Chondrocyte (in vitro differentiated cells): ENCODE results near the gene DECR2. TPM values are rescaled to one million over a fixed set of nuclear protein-coding genes. Genes with fewer than 3 reads are reported as not detected.
"Not testable (repeated sequence)": the region's sequence is repeated elsewhere in the genome, so short reads cannot be mapped to it uniquely, and the experiment has no call there.

Source experiments
- DNase-seq: peaks from one replicate; pipeline ENCODE4 v3.0.0; 2021; ENCODE audit warnings: mixed read lengths, low spot score
- H3K27ac Mint-ChIP-seq: one replicate; pipeline ENCODE4 v1.8.0; 2021; ENCODE audit warnings: mild to moderate bottlenecking, moderate library complexity, mixed read lengths; ENCODE audit not compliant: unreplicated experiment
- H3K27me3 Mint-ChIP-seq: 2 replicates; pipeline ENCODE4 v1.8.0; 2021; ENCODE audit warnings: low read depth, mixed read lengths
- H3K36me3 Mint-ChIP-seq: 2 replicates; pipeline ENCODE4 v1.8.0; 2021; ENCODE audit warnings: low read depth, mixed read lengths
- H3K4me1 Mint-ChIP-seq: 2 replicates; pipeline ENCODE4 v1.8.0; 2021; ENCODE audit warnings: low read depth, mild to moderate bottlenecking, mixed read lengths
- H3K4me3 Mint-ChIP-seq: one replicate; pipeline ENCODE4 v1.8.0; 2021; ENCODE audit warnings: mild to moderate bottlenecking, moderate library complexity, mixed read lengths; ENCODE audit not compliant: unreplicated experiment
- H3K9me3 Mint-ChIP-seq: 2 replicates; pipeline ENCODE4 v1.8.0; 2021; ENCODE audit warnings: low read depth, mixed read lengths
- total RNA-seq: library from RNA; stranded (reverse); gene quantifications from 3 replicates; pipeline ENCODE4 v1.2.1, GENCODE V29; 2021
- TF ChIP-seq, protein P1 (sequence below): fragments of 200-600 bp; sonication (generic); IDR thresholded peaks from 2 replicates; pipeline ENCODE4 v1.5.0; 2021; ENCODE audit warnings: antibody characterized with exemption, mild to moderate bottlenecking, moderate library complexity

DECR2 gene
- total RNA-seq, 1 donor from 2014 or later = 25.1 TPM

- Mint-ChIP-seq H3K4me3 (peak overlapping the region; percentile 77), H3K36me3 (no peaks in the 10 kb centered on the region), H3K9me3 (no peaks in the 10 kb centered on the region), H3K4me1 (peaks cover 36% of the 10 kb centered on the region), H3K27ac (no peak overlapping the region), H3K27me3 (no peaks in the 10 kb centered on the region)
- DNase-seq = no peak
- TF ChIP-seq, protein P1, sequence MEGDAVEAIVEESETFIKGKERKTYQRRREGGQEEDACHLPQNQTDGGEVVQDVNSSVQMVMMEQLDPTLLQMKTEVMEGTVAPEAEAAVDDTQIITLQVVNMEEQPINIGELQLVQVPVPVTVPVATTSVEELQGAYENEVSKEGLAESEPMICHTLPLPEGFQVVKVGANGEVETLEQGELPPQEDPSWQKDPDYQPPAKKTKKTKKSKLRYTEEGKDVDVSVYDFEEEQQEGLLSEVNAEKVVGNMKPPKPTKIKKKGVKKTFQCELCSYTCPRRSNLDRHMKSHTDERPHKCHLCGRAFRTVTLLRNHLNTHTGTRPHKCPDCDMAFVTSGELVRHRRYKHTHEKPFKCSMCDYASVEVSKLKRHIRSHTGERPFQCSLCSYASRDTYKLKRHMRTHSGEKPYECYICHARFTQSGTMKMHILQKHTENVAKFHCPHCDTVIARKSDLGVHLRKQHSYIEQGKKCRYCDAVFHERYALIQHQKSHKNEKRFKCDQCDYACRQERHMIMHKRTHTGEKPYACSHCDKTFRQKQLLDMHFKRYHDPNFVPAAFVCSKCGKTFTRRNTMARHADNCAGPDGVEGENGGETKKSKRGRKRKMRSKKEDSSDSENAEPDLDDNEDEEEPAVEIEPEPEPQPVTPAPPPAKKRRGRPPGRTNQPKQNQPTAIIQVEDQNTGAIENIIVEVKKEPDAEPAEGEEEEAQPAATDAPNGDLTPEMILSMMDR = no peak
Measured at GRCh38 chr16:383326-384051, 18.2 kb upstream of the DECR2 start.

- Mint-ChIP-seq H3K4me3 (peak overlapping the region; percentile 35), H3K36me3 (no peaks in the 10 kb centered on the region), H3K27me3 (no peaks in the 10 kb centered on the region), H3K27ac (peak overlapping the region; percentile 65), H3K4me1 (peaks cover 30% of the 10 kb centered on the region), H3K9me3 (no peaks in the 10 kb centered on the region)
- DNase-seq = no peak
- TF ChIP-seq, protein P1 = peak; percentile 60
Measured at GRCh38 chr16:386641-387156, 15.0 kb upstream of the DECR2 start.

DNA sequence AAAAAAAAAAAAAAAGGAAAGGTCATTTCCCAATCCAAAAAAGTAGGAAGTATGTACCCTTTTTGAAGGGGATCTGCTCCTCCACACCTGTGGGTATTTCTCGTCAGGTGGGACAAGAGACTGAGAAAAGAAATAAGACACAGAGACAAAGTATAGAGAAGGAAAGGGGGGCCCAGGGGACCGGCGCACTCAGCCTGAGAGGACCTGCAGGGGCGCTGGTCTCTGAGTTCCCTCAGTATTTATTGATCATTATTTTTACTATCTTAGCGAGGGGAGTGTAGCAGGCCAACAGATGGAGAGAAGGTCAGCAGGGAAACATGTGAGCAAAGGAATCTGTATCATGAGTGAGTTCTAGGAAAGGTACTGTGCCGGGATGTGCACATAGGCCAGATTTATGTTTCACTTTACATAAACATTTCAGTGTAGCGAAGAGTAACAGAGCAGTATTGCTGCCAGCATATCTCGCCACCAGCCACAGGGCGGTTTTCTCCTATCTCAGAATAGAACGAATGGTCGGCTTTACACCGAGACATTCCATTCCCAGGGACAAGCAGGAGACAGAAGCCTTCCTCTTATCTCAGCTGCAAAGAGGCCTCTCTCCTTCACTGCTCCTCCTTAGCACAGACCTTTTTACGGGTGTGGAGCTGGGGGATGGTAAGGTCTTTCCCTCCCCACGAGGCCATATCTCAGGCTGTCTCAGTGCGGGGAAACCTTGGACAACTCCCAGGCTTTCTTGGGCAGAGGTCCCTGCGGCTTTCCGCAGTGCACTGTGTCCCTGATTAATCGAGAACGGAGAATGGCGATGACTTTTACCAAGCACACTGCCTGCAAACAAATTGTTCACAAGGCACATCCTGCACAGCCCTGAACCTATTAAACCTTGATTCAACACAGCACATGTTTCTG is 13.7 kb upstream of the DECR2 start:
- Mint-ChIP-seq H3K4me3 (peak overlapping the region; percentile 16), H3K4me1 (peaks cover 23% of the 10 kb centered on the region), H3K27ac (peak overlapping the region; percentile 71)
- not testable (repeated sequence) for DNase-seq, H3K27me3 Mint-ChIP-seq, H3K9me3 Mint-ChIP-seq, H3K36me3 Mint-ChIP-seq

DNA sequence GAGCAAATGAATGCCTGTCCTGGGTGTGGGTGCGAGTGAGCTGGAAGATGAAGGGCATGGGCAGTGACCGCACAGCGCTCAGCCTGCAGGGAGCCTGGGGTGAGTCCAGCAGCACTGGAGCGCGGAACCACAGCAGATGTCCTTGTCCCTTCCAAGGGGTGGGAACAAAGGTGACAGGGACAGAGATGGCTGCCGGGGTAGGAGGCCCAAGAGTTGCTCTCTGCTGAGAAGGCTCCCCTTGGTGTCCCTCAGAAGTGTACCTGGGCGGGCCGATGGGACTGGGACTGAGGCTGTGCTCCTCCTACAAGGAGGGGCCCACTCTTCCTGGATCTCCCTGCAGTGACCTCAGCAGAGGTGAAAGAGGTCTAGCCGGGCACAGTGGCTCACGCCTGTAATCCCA is 12.3 kb upstream of the DECR2 start:
- Mint-ChIP-seq H3K4me3 (no peak overlapping the region), H3K36me3 (no peaks in the 10 kb centered on the region), H3K27ac (no peak overlapping the region), H3K27me3 (no peaks in the 10 kb centered on the region), H3K4me1 (peaks cover 16% of the 10 kb centered on the region), H3K9me3 (peaks cover 3% of the 10 kb centered on the region)
- DNase-seq = no peak
- TF ChIP-seq, protein P1 = no peak

GRCh38 chr16:391885-392335 is 9.8 kb upstream of the DECR2 start:
- no peaks in the 10 kb centered on the region for H3K36me3 Mint-ChIP-seq
- peaks cover 3% of the 10 kb centered on the region for H3K9me3 Mint-ChIP-seq
- H3K27me3 Mint-ChIP-seq = no peaks in the 10 kb centered on the region
- TF ChIP-seq, protein P1 = peak; percentile 78
- no peak overlapping the region for H3K27ac Mint-ChIP-seq
- no peak overlapping the region for H3K4me3 Mint-ChIP-seq
- H3K4me1 Mint-ChIP-seq = peaks cover 19% of the 10 kb centered on the region
- peak; percentile 72 for DNase-seq
